Left lobe of liver (tissue), 2 donors: Measurements from ENCODE around the gene SIRPD. TPM values are rescaled to one million over a fixed set of nuclear protein-coding genes. Genes with fewer than 3 reads are reported as not detected.
"Not testable (repeated sequence)": the region's sequence is repeated elsewhere in the genome, so short reads cannot be mapped to it uniquely, and the experiment has no call there.

Experiments used
- ATAC-seq: fragments of 200-7000 bp; cut with Tn5 transposase; one replicate; pipeline ENCODE4 v1.9.1; 2020; ENCODE audit warnings: mild to moderate bottlenecking, moderate library complexity
- DNase-seq: peaks from one replicate; pipeline ENCODE4 v3.0.0-alpha.2; 2020; ENCODE audit warnings: low spot score
- total RNA-seq: library from RNA; stranded (reverse); gene quantifications from one replicate; pipeline ENCODE4 v1.2.1, GENCODE V29; 2021
- donor health status: DM: no; HTN: no; CAD: no; lungs with moderate emphysema.
- donor health status: DM: no; HTN: yes; CAD: no.

SIRPD gene
- not detected for total RNA-seq

- ATAC-seq (no peak), DNase-seq (no peak)
Observed at GRCh38 chr20:1557605-1558004, at the start of gene SIRPD. Gene SIRPD, minus strand, starts transcription at chr20:1557705. Its CDS starts 52 bp downstream, at chr20:1557653.

GRCh38 chr20:1600736-1601135, 43.2 kb upstream of the SIRPD start:
- ATAC-seq: no peak

GRCh38 chr20:1595333-1595732, 37.8 kb upstream of the SIRPD start:
- ATAC-seq: no peak
- no peak for DNase-seq

More at GRCh38 chr20:1600736-1601135, 43.2 kb upstream of the SIRPD start:
- no peak for DNase-seq

- ATAC-seq (peak; percentile 74), DNase-seq (no peak)
Observed at GRCh38 chr20:1588533-1589460, 31.3 kb upstream of the SIRPD start.

GRCh38 chr20:1587781-1588532, 30.5 kb upstream of the SIRPD start:
- ATAC-seq (no peak), DNase-seq (no peak)

- no peak for ATAC-seq
Observed at GRCh38 chr20:1579488-1579887, 22.0 kb upstream of the SIRPD start.

GRCh38 chr20:1577906-1578305, 20.4 kb upstream of the SIRPD start:
- ATAC-seq (no peak), DNase-seq (no peak)

More at GRCh38 chr20:1579488-1579887, 22.0 kb upstream of the SIRPD start:
- DNase-seq: no peak

- DNase-seq, ATAC-seq: not testable (repeated sequence)
Observed at GRCh38 chr20:1577313-1577712, 19.8 kb upstream of the SIRPD start.

GRCh38 chr20:1576641-1577040, 19.1 kb upstream of the SIRPD start:
- ATAC-seq (no peak), DNase-seq (no peak)

- not testable (repeated sequence) for ATAC-seq, DNase-seq
Observed at GRCh38 chr20:1576003-1576402, 18.5 kb upstream of the SIRPD start.

GRCh38 chr20:1571583-1571982, 14.1 kb upstream of the SIRPD start:
- ATAC-seq, DNase-seq: not testable (repeated sequence)

GRCh38 chr20:1569415-1569881, 11.9 kb upstream of the SIRPD start:
- DNase-seq (no peak), ATAC-seq (no peak)

GRCh38 chr20:1568163-1568490, 10.6 kb upstream of the SIRPD start:
- DNase-seq (no peak), ATAC-seq (no peak)

- DNase-seq: no peak
- ATAC-seq: no peak
Observed at GRCh38 chr20:1567392-1568162, 10.1 kb upstream of the SIRPD start.

- no peak for DNase-seq
- no peak for ATAC-seq
Observed at GRCh38 chr20:1566701-1567100, 9.2 kb upstream of the SIRPD start.

GRCh38 chr20:1565461-1565860, 8.0 kb upstream of the SIRPD start:
- DNase-seq (no peak), ATAC-seq (no peak)

- ATAC-seq (no peak), DNase-seq (no peak)
Observed at GRCh38 chr20:1563598-1563997, 6.1 kb upstream of the SIRPD start.

GRCh38 chr20:1562622-1563021, 5.1 kb upstream of the SIRPD start:
- DNase-seq (no peak), ATAC-seq (no peak)

GRCh38 chr20:1561350-1561749, 3.8 kb upstream of the SIRPD start:
- ATAC-seq: no peak
- DNase-seq: no peak

- ATAC-seq: no peak
- no peak for DNase-seq
Observed at GRCh38 chr20:1555952-1556351, 1.6 kb downstream of the SIRPD start.

- no peak for ATAC-seq
- DNase-seq: no peak
Observed at GRCh38 chr20:1539816-1540419, 17.6 kb downstream of the SIRPD start.
